RWPE1 (cell line): ENCODE results near the gene KLF3.
A peak's percentile ranks its signal among the peaks of the same experiment; 100 is the strongest.

Experiments
- CTCF ChIA-PET: fragments of 350-600 bp; sonication (Branson Sonifier 250); formaldehyde crosslinking; extraction: SDS; loops from one replicate; lab custom pipeline; 2021; lab: Yijun Ruan, JAX
- POLR2A ChIA-PET: fragments of 400-600 bp; formaldehyde crosslinking; extraction: SDS; loops from one replicate; lab custom pipeline; 2020; ENCODE audit warnings: antibody characterized with exemption; ENCODE audit not compliant: low non-redundant PET; lab: Yijun Ruan, JAX
- DNase-seq: peaks from one replicate; pipeline ENCODE4 v3.0.0; 2012; ENCODE audit warnings: low spot score
- H3K27ac ChIP-seq: fragments of 450-650 bp; 2 replicates; pipeline ENCODE4 v1.5.1; 2017
- CTCF ChIP-seq: fragments of 450-650 bp; conservative IDR thresholded peaks from 2 replicates; pipeline ENCODE4 v1.5.1; 2017; ENCODE audit warnings: low read depth, mild to moderate bottlenecking

Gene KLF3

GRCh38 chr4:38650133-38650532 is 13.9 kb upstream of the KLF3 start:
- DNase-seq = no peak
- CTCF ChIA-PET = interaction anchor here (1.5 kb wide), 1 partner anchor 9 kb away, joined by 3 read pairs; no protein-coding TSS in a partner anchor
- POLR2A ChIA-PET = no interaction called here
- H3K27ac ChIP-seq = peak overlapping the region; percentile 48
- TF ChIP-seq CTCF = no peak

DNA sequence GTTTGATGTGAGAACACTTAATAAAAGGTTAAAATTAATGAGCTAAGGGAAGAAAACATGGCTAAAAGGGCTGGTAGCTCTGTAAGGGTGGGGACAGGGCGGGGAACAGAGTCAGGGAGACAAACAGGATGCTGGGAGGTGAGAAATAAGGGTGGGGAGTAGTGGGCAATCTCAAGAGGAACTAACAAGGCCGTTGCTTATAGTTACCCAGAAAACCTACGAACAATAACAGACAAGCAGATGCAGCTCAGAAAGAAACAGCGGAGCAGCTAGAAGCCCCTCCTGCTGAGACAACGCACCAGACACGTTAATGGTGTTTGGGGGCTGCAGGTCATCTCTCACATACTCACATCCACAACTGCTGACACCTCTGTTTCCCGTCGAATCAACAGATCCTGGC is 9.7 kb upstream of the KLF3 start:
- ChIA-PET POLR2A (interaction anchor here (0.6 kb wide), 1 partner anchor 50 kb away, joined by 4 read pairs; no protein-coding TSS in a partner anchor), CTCF (no interaction called here)
- DNase-seq = no peak

DNA sequence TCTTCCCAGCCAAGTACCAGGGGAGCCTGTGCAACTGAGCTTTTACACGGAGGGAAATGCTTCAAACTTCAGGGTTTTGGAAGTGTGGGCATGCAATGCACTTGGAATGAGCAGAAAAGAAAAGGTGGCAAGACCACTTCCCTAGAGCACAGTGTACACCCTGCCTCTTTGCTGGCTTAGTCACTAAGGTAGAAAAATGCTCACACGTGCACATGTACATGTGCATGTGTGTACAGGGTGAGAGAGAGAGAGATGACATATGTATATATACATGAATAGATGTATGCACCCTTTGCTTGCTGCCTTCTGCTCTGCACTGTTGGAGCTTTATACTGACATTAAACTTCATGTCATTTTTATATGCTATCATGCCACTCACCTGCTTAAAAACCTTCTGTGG is 7.9 kb upstream of the KLF3 start:
- ChIA-PET POLR2A (no interaction called here), CTCF (no interaction called here)
- TF ChIP-seq CTCF = no peak
- DNase-seq = no peak
- no peak overlapping the region for H3K27ac ChIP-seq

More for the DNA sequence above, 9.7 kb upstream of the KLF3 start:
- TF ChIP-seq CTCF = no peak
- H3K27ac ChIP-seq = no peak overlapping the region

GRCh38 chr4:38659346-38659745 is 4.7 kb upstream of the KLF3 start:
- POLR2A ChIA-PET = no interaction called here
- TF ChIP-seq CTCF = no peak
- CTCF ChIA-PET = interaction anchor here (0.7 to 1.0 kb wide), 2 partner anchors 9 to 463 kb away, joined by 3 read pairs; no protein-coding TSS in a partner anchor
- no peak for DNase-seq
- H3K27ac ChIP-seq = no peak overlapping the region

- POLR2A ChIA-PET = no interaction called here
These were observed 3.2 kb upstream of the KLF3 start for GRCh38 chr4:38660838-38661237.

DNA sequence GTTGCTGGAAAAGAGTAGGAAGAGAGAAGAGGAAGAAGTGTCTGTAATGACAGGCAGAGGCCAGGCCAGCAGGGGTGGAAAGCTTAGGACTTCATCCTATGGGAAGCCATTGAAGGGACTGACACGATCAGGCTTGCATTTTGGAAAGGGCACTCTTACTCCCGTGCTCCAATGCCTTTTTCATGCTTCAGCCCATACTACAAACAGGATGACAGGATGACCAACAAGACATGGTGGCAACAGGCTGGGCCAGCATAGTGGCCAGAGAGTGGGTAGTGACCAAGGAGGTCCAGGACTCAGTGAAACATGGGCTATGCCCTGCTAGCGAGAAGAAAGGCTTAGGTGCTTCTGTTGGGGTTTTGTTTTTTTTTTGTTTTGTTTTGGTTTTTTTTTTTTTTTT is 2.6 kb upstream of the KLF3 start:
- no peak for DNase-seq
- POLR2A ChIA-PET = no interaction called here
- CTCF ChIA-PET = interaction anchor here (1.0 kb wide), 1 partner anchor 482 kb away, joined by 3 read pairs; no protein-coding TSS in a partner anchor
- H3K27ac ChIP-seq = no peak overlapping the region
- TF ChIP-seq CTCF = no peak

More at GRCh38 chr4:38660838-38661237, 3.2 kb upstream of the KLF3 start:
- CTCF ChIA-PET = interaction anchor here (0.6 kb wide), 1 partner anchor 206 kb away, joined by 3 read pairs; no protein-coding TSS in a partner anchor
- TF ChIP-seq CTCF = no peak
- H3K27ac ChIP-seq = no peak overlapping the region
- DNase-seq = no peak
